Measurements from ENCODE around the gene CSK. TPM values are rescaled to one million over a fixed set of nuclear protein-coding genes. Genes with fewer than 3 reads are reported as not detected.

Gene CSK
- total RNA-seq, 4 donors from 2014 or later, result 30.6 to 130 (median 45.2) TPM

DNA sequence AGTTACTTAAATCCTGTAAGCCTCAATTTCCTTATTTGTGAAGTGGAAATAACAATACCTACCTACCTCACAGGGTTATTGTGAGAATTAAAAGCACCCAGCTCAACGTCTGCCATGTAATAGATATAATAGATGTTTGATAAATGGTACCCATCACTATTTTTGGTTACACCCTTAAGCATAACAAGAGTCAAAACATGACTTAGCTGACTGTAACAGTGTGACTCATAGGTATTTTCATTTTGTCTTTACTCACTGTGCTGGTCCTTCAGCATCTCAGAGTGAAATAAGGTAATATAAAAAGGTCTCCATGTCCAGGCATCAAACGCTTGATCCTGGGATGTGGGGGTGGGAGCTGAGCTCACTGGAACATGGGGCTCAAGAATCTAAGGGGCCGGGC lies 47.6 kb downstream of the CSK start:
- 31 to 33% methylated on average over 3 of the region's 3 CpGs for WGBS, 2 donors
- Histone ChIP-seq H3K4me1 (peaks cover 0 to 23% (median 0%) of the 10 kb centered on the region in 3 donors), H3K4me3 (no peak overlapping the region), H3K27me3 (peaks cover 0 to 50% (median 2%) of the 10 kb centered on the region in 4 donors), H3K27ac (no peak overlapping the region), H3K9me3 (no peaks in the 10 kb centered on the region), H3K36me3 (no peaks in the 10 kb centered on the region)
- DNase-seq, result no peak
- intact Hi-C loops (cut with DNase I), result no loop called here
- no peak for TF ChIP-seq POLR2A (IDR thresholded peaks at IDR 0.05)
- TF ChIP-seq, protein P1, sequence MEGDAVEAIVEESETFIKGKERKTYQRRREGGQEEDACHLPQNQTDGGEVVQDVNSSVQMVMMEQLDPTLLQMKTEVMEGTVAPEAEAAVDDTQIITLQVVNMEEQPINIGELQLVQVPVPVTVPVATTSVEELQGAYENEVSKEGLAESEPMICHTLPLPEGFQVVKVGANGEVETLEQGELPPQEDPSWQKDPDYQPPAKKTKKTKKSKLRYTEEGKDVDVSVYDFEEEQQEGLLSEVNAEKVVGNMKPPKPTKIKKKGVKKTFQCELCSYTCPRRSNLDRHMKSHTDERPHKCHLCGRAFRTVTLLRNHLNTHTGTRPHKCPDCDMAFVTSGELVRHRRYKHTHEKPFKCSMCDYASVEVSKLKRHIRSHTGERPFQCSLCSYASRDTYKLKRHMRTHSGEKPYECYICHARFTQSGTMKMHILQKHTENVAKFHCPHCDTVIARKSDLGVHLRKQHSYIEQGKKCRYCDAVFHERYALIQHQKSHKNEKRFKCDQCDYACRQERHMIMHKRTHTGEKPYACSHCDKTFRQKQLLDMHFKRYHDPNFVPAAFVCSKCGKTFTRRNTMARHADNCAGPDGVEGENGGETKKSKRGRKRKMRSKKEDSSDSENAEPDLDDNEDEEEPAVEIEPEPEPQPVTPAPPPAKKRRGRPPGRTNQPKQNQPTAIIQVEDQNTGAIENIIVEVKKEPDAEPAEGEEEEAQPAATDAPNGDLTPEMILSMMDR (IDR thresholded peaks at IDR 0.05), result no peak

- H3K9me3 ChIP-seq, result no peaks in the 10 kb centered on the region
- H3K4me3 ChIP-seq, result no peak overlapping the region
- 63 to 76% methylated on average over 2 to 6 of the region's 6 CpGs for WGBS, 2 donors
- H3K36me3 ChIP-seq, result no peaks in the 10 kb centered on the region
- peaks cover 0 to 23% (median 0%) of the 10 kb centered on the region in 3 donors for H3K4me1 ChIP-seq
- DNase-seq, result no peak
- no peak overlapping the region for H3K27ac ChIP-seq
- TF ChIP-seq, protein P1 (IDR thresholded peaks at IDR 0.05), result no peak
- no peak for TF ChIP-seq POLR2A (IDR thresholded peaks at IDR 0.05)
- intact Hi-C loops (cut with DNase I), result no loop called here
- H3K27me3 ChIP-seq, result peaks cover 0 to 49% (median 2%) of the 10 kb centered on the region in 4 donors
Measured at GRCh38 chr15:74829991-74830390, 48.1 kb downstream of the CSK start.

- peaks cover 0 to 4% (median 0%) of the 10 kb centered on the region in 3 donors for H3K36me3 ChIP-seq
- no peak for DNase-seq
- intact Hi-C loops (cut with DNase I), result no loop called here
- TF ChIP-seq, protein P1 (IDR thresholded peaks at IDR 0.05), result no peak
- TF ChIP-seq POLR2A (IDR thresholded peaks at IDR 0.05), result no peak
- peaks cover 0 to 23% (median 0%) of the 10 kb centered on the region in 3 donors for H3K4me1 ChIP-seq
- no peak overlapping the region for H3K27ac ChIP-seq
- H3K9me3 ChIP-seq, result no peaks in the 10 kb centered on the region
- WGBS, 2 donors, result 32 to 60% methylated on average over 1 to 5 of the region's 5 CpGs
- H3K4me3 ChIP-seq, result no peak overlapping the region
- H3K27me3 ChIP-seq, result peaks cover 0 to 44% (median 2%) of the 10 kb centered on the region in 4 donors
Measured at GRCh38 chr15:74830868-74831267, 49.0 kb downstream of the CSK start.

DNA sequence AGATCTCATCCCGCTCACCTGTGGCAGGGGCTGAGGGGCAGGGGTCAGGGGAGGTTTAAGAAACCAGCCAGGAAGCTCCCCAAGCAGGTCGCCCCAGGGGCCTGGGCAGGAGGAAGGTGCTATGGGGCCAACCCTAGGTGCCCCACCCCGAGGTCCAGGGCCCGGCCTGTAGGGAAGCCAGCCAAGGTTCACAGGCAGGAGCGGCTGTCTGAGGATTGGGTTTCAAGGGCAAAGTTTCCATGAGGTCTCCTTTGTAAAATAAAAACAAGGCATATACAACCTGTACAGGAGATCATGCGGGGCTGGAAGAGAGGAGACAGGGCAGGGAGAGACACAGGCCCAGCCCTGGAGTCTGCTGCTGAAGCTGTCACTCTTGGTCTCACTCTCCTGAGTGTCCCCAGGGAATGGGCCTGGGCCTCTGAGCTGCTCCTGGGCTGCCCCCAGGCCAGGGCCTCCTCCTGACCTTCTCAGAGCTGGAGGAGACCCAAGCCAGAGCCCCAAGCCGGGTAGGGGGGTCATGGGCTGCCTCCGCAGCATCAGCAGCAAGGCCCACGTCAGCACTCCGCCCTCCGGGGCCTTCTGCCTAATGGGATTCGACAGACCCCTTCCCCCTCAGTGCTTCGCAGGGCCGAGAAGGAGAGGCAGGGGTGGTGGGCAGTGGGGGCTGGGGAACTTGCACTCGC lies 50.1 kb downstream of the CSK start:
- TF ChIP-seq POLR2A (IDR thresholded peaks at IDR 0.05), result no peak
- TF ChIP-seq, protein P1 (IDR thresholded peaks at IDR 0.05), result no peak
- peaks cover 5 to 15% (median 9%) of the 10 kb centered on the region in 3 donors for H3K36me3 ChIP-seq
- H3K27ac ChIP-seq, result no peak overlapping the region
- WGBS, 2 donors, result 56 to 62% methylated on average over 5 to 10 of the region's 15 CpGs
- peaks cover 0 to 14% (median 0%) of the 10 kb centered on the region in 3 donors for H3K4me1 ChIP-seq
- no peak for DNase-seq
- H3K27me3 ChIP-seq, result peaks cover 0 to 33% (median 2%) of the 10 kb centered on the region in 4 donors
- intact Hi-C loops (cut with DNase I), result no loop called here
- H3K4me3 ChIP-seq, result no peak overlapping the region
- H3K9me3 ChIP-seq, result no peaks in the 10 kb centered on the region

DNA sequence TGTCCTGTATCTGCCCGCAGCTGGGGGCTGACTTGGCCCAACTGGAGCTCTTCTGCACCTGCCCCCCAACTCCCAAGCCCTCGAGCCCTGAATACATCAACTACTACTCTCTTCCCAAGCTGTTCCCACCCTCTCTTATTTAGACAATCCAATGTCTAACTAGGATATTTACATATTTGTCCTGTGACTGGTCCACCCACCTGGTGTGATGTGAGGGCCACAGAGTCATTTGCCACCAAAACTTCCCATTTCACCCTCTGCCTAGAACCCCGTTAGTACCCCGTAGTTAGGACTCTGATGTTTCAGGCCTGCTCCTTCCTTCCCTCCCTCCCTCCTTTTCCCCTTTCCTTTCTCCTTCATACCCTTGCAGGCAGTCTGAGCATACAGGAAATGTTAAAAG lies 50.9 kb downstream of the CSK start:
- DNase-seq, result no peak
- Histone ChIP-seq H3K4me3 (no peak overlapping the region), H3K36me3 (peaks cover 7 to 23% (median 11%) of the 10 kb centered on the region in 3 donors), H3K27me3 (peaks cover 0 to 24% (median 0%) of the 10 kb centered on the region in 4 donors), H3K9me3 (no peaks in the 10 kb centered on the region), H3K4me1 (peaks cover 0 to 14% (median 0%) of the 10 kb centered on the region in 3 donors), H3K27ac (no peak overlapping the region)
- intact Hi-C loops (cut with DNase I), result no loop called here
- no peak for TF ChIP-seq POLR2A (IDR thresholded peaks at IDR 0.05)
- TF ChIP-seq, protein P1 (IDR thresholded peaks at IDR 0.05), result no peak
- 41 to 63% methylated on average over 4 of the region's 4 CpGs for WGBS, 2 donors

Measured in esophagus squamous epithelium (tissue), 5 donors.